ENCODE measurements around the gene FARP1. TPM values are rescaled to one million over a fixed set of nuclear protein-coding genes. Genes with fewer than 3 reads are reported as not detected.

The FARP1 gene
- total RNA-seq, 1 donor from 2014 or later, result 278 TPM

DNA sequence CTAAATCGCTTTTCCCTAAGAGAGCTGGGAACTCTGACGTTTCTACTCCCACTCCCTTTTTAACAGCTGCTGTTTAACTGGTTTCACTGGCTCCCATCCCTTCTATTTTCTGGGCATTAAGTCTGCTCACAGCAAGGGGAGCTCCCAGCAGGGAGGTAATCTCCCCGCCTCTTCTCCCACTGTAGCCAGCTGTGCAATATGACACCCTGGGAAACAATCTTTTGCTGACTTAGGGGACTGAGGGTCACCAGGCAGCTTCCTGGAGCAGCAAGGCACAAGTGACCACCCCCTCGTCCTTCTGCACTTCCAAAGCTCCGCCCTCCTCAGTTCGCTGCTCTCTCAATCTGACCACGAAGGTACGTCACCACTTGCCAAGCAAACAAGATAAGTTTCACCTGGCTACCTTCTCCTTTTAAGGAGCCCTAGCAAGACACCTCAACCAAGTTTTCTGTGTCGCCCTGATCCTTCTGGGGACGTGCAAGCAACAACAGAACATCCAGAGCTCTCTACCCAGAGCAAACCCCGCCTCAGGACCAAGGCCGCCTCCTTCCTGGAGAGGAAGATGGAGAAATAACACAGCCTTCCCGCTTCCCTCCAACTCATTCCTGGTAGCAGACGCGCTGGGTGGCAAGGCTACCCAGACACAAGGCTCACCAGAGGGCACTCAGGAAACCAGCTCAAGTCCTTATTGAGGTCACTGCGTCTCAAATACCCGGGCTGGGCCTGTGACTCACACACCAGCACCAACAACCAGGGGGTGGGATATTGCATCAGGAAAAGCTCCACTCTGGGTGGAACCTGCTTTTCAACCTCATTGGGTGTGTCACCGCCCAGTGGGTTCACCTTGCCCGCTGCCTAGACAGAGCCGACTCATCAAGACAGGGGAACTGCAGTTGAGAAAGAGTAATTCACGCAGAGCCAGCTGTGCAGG is 341.7 kb downstream of the FARP1 start:
- peak; percentile 67 for DNase-seq (ENCODE audit: low spot score, unreplicated experiment)
- Mint-ChIP-seq H3K4me1 (ENCODE audit: low read depth) (peaks cover 51% of the 10 kb centered on the region), H3K36me3 (ENCODE audit: insufficient read depth) (peaks cover 2% of the 10 kb centered on the region), H3K9me3 (ENCODE audit: low read depth) (no peaks in the 10 kb centered on the region), H3K4me3 (ENCODE audit: low read depth) (peak overlapping the region; percentile 48), H3K27ac (peak overlapping the region; percentile 99), H3K27me3 (no peaks in the 10 kb centered on the region)
- TF ChIP-seq, protein P1, sequence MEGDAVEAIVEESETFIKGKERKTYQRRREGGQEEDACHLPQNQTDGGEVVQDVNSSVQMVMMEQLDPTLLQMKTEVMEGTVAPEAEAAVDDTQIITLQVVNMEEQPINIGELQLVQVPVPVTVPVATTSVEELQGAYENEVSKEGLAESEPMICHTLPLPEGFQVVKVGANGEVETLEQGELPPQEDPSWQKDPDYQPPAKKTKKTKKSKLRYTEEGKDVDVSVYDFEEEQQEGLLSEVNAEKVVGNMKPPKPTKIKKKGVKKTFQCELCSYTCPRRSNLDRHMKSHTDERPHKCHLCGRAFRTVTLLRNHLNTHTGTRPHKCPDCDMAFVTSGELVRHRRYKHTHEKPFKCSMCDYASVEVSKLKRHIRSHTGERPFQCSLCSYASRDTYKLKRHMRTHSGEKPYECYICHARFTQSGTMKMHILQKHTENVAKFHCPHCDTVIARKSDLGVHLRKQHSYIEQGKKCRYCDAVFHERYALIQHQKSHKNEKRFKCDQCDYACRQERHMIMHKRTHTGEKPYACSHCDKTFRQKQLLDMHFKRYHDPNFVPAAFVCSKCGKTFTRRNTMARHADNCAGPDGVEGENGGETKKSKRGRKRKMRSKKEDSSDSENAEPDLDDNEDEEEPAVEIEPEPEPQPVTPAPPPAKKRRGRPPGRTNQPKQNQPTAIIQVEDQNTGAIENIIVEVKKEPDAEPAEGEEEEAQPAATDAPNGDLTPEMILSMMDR (IDR thresholded peaks at IDR 0.05; ENCODE audit: unreplicated experiment), result no peak

DNA sequence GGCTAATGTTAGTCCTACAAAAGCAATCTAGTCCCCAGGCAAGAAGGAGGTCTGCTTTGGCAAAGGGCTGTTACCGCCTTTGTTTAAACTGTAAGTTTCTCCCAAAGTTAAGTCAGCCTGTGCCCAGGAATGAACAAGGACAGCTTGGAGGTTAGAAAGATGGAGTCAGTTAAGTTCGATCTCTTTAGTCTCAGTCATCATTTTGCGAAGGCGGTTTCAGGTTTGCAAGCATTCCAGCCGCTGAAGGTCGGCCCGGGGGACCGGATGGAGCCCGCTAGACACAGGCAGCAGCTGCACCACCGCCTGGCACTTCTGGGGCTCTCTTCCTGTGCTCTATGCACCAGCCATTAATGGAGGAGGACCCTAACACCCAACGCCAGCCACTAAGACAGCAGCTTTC is 342.7 kb downstream of the FARP1 start:
- H3K27me3 Mint-ChIP-seq, result no peaks in the 10 kb centered on the region
- H3K36me3 Mint-ChIP-seq (ENCODE audit: insufficient read depth), result peaks cover 2% of the 10 kb centered on the region
- H3K4me3 Mint-ChIP-seq (ENCODE audit: low read depth), result no peak overlapping the region
- H3K27ac Mint-ChIP-seq, result peak overlapping the region; percentile 99
- TF ChIP-seq, protein P1 (IDR thresholded peaks at IDR 0.05; ENCODE audit: unreplicated experiment), result no peak
- no peaks in the 10 kb centered on the region for H3K9me3 Mint-ChIP-seq (ENCODE audit: low read depth)
- H3K4me1 Mint-ChIP-seq (ENCODE audit: low read depth), result peaks cover 61% of the 10 kb centered on the region
- no peak for DNase-seq (ENCODE audit: low spot score, unreplicated experiment)

DNA sequence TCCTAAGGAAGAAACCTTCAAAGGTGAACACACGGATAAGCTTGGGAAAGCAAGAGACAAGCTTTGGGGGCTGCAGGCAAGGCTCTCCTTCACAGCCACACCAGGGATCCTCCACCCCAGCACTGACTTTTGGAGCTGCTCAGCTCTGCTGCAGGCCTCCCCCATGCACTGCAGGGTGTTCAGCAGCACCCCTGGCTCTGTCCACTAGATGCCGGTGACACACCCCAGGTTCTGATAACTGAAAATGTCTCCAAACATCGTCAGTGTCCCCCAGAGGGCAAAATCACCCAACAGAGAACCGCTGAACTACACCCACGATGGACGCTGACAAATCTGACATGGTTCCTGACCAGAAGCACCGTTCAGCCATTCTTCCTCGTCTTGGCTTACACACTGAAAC is 343.5 kb downstream of the FARP1 start:
- H3K9me3 Mint-ChIP-seq (ENCODE audit: low read depth), result no peaks in the 10 kb centered on the region
- TF ChIP-seq, protein P1 (IDR thresholded peaks at IDR 0.05; ENCODE audit: unreplicated experiment), result no peak
- peaks cover 58% of the 10 kb centered on the region for H3K4me1 Mint-ChIP-seq (ENCODE audit: low read depth)
- H3K4me3 Mint-ChIP-seq (ENCODE audit: low read depth), result no peak overlapping the region
- no peaks in the 10 kb centered on the region for H3K36me3 Mint-ChIP-seq (ENCODE audit: insufficient read depth)
- no peak for DNase-seq (ENCODE audit: low spot score, unreplicated experiment)
- no peaks in the 10 kb centered on the region for H3K27me3 Mint-ChIP-seq
- peak overlapping the region; percentile 47 for H3K27ac Mint-ChIP-seq

DNA sequence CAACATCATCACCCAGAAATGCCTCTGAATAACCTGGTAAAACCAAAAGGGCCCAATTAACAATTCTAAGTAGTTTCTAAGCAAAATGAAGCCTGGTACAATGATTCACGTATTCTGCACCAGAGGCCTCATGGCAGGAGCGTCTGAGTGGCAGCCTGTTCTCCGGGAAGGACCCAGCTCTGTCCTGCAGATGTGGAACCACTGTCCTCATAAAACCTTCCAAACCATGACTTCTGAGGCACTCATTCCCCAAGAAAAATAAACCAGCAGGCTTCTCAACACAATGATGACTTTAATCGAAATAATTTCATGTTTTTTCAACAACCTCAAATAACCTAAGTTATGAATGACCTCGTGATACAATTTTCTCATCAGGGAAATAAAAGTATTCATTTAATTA is 344.1 kb downstream of the FARP1 start:
- H3K9me3 Mint-ChIP-seq (ENCODE audit: low read depth), result no peaks in the 10 kb centered on the region
- peak overlapping the region; percentile 47 for H3K27ac Mint-ChIP-seq
- H3K4me1 Mint-ChIP-seq (ENCODE audit: low read depth), result peaks cover 57% of the 10 kb centered on the region
- no peaks in the 10 kb centered on the region for H3K36me3 Mint-ChIP-seq (ENCODE audit: insufficient read depth)
- TF ChIP-seq, protein P1 (IDR thresholded peaks at IDR 0.05; ENCODE audit: unreplicated experiment), result no peak
- no peak overlapping the region for H3K4me3 Mint-ChIP-seq (ENCODE audit: low read depth)
- no peak for DNase-seq (ENCODE audit: low spot score, unreplicated experiment)
- H3K27me3 Mint-ChIP-seq, result no peaks in the 10 kb centered on the region

DNA sequence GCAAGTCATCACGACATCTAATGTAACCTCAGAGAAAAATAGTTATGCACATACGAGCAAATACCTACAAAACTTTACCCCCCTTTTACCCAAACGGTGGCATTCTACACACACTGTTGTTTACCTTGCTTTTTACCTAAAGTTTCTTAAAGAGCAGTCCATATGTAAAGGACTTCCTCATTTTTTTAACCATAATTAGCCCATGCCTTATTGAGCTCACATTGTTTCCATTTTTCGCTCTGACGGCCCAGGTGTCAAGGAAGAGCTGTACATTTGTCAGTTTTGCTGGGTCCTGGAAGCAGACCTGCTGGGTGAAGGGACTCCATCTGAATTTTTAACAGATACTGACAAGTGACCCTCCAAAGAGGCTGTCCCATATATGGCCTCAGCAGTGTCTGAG is 344.6 kb downstream of the FARP1 start:
- peaks cover 58% of the 10 kb centered on the region for H3K4me1 Mint-ChIP-seq (ENCODE audit: low read depth)
- H3K27me3 Mint-ChIP-seq, result no peaks in the 10 kb centered on the region
- H3K4me3 Mint-ChIP-seq (ENCODE audit: low read depth), result no peak overlapping the region
- H3K27ac Mint-ChIP-seq, result no peak overlapping the region
- no peaks in the 10 kb centered on the region for H3K9me3 Mint-ChIP-seq (ENCODE audit: low read depth)
- TF ChIP-seq, protein P1 (IDR thresholded peaks at IDR 0.05; ENCODE audit: unreplicated experiment), result no peak
- no peak for DNase-seq (ENCODE audit: low spot score, unreplicated experiment)
- no peaks in the 10 kb centered on the region for H3K36me3 Mint-ChIP-seq (ENCODE audit: insufficient read depth)
